ENCODE results near the gene BIRC2.

The BIRC2 gene

GRCh38 chr11:102316346-102316904, 30.6 kb upstream of the BIRC2 start:
- TF ChIP-seq CTCF (IDR thresholded peaks at IDR 0.05; ENCODE audit: low read depth, low read length, missing control alignments): no peak
- DNase-seq (ENCODE audit: extremely low read depth, low read depth): no peak
- H3K4me3 ChIP-seq (replicated peaks; ENCODE audit: low read depth, low read length): no peak overlapping the region

GRCh38 chr11:102317099-102317767, 29.8 kb upstream of the BIRC2 start, which contains the start of gene BIRC3:
BIRC3 (plus strand) TSS chr11:102317484; CDS start chr11:102324510, 7,026 bp downstream.
- H3K4me3 ChIP-seq (replicated peaks; ENCODE audit: low read depth, low read length): peak within 1 kb of the TSS; percentile 53
- no peak for TF ChIP-seq CTCF (IDR thresholded peaks at IDR 0.05; ENCODE audit: low read depth, low read length, missing control alignments)
- peak; percentile 78 for DNase-seq (ENCODE audit: extremely low read depth, low read depth)

GRCh38 chr11:102317768-102318103, 29.3 kb upstream of the BIRC2 start:
- H3K4me3 ChIP-seq (replicated peaks; ENCODE audit: low read depth, low read length): peak overlapping the region; percentile 53
- TF ChIP-seq CTCF (IDR thresholded peaks at IDR 0.05; ENCODE audit: low read depth, low read length, missing control alignments): no peak
- no peak for DNase-seq (ENCODE audit: extremely low read depth, low read depth)

- H3K4me3 ChIP-seq (replicated peaks; ENCODE audit: low read depth, low read length): no peak overlapping the region
- DNase-seq (ENCODE audit: extremely low read depth, low read depth): no peak
- no peak for TF ChIP-seq CTCF (IDR thresholded peaks at IDR 0.05; ENCODE audit: low read depth, low read length, missing control alignments)
Measured at GRCh38 chr11:102318469-102318868, 28.5 kb upstream of the BIRC2 start.

- TF ChIP-seq CTCF (IDR thresholded peaks at IDR 0.05; ENCODE audit: low read depth, low read length, missing control alignments): no peak
- DNase-seq (ENCODE audit: extremely low read depth, low read depth): no peak
- H3K4me3 ChIP-seq (replicated peaks; ENCODE audit: low read depth, low read length): no peak overlapping the region
Measured at GRCh38 chr11:102319544-102319943, 27.5 kb upstream of the BIRC2 start.

- no peak for DNase-seq (ENCODE audit: extremely low read depth, low read depth)
- no peak overlapping the region for H3K4me3 ChIP-seq (replicated peaks; ENCODE audit: low read depth, low read length)
Measured at GRCh38 chr11:102320188-102320587, 26.8 kb upstream of the BIRC2 start.

More at GRCh38 chr11:102320188-102320587, 26.8 kb upstream of the BIRC2 start:
- no peak for TF ChIP-seq CTCF (IDR thresholded peaks at IDR 0.05; ENCODE audit: low read depth, low read length, missing control alignments)
